ENCODE measurements around the gene CORO7.

Gene CORO7

GRCh38 chr16:4321286-4322120, 94.9 kb downstream of the CORO7 start:
- no peak for DNase-seq (ENCODE audit: low read depth)

GRCh38 chr16:4320571-4321137, 95.7 kb downstream of the CORO7 start:
- no peak for DNase-seq (ENCODE audit: low read depth)

GRCh38 chr16:4319454-4320421, 96.7 kb downstream of the CORO7 start:
- DNase-seq (ENCODE audit: low read depth): no peak

- DNase-seq (ENCODE audit: low read depth): no peak
Measured at GRCh38 chr16:4318967-4319366, 97.4 kb downstream of the CORO7 start.

- no peak for DNase-seq (ENCODE audit: low read depth)
Measured at GRCh38 chr16:4318451-4318910, 97.9 kb downstream of the CORO7 start.

GRCh38 chr16:4317532-4318450, 98.6 kb downstream of the CORO7 start:
- no peak for DNase-seq (ENCODE audit: low read depth)

- no peak for DNase-seq (ENCODE audit: low read depth)
Measured at GRCh38 chr16:4316864-4317531, 99.4 kb downstream of the CORO7 start.

GRCh38 chr16:4316108-4316863, 100.1 kb downstream of the CORO7 start:
- DNase-seq (ENCODE audit: low read depth): no peak

GRCh38 chr16:4315186-4316107, 100.9 kb downstream of the CORO7 start, which contains the start of gene GLIS2:
TSS of gene GLIS2 (plus strand) at chr16:4316067. CDS start at chr16:4332281, 16,214 bp downstream.
- peak; percentile 67 for DNase-seq (ENCODE audit: low read depth)

GRCh38 chr16:4314532-4315185, 101.7 kb downstream of the CORO7 start:
- no peak for DNase-seq (ENCODE audit: low read depth)

- no peak for DNase-seq (ENCODE audit: low read depth)
Measured at GRCh38 chr16:4313563-4314531, 102.5 kb downstream of the CORO7 start.

- DNase-seq (ENCODE audit: low read depth): peak; percentile 56
Measured at GRCh38 chr16:4309833-4310266, 106.5 kb downstream of the CORO7 start.

- no peak for DNase-seq (ENCODE audit: low read depth)
Measured at GRCh38 chr16:4309102-4309832, 107.1 kb downstream of the CORO7 start.

- peak; percentile 88 for DNase-seq (ENCODE audit: low read depth)
Measured at GRCh38 chr16:4307215-4308037, 109.0 kb downstream of the CORO7 start.

GRCh38 chr16:4306470-4307214, 109.8 kb downstream of the CORO7 start:
- DNase-seq (ENCODE audit: low read depth): no peak

Data from fibroblast of the conjunctiva (primary cell).